ENCODE data around the gene TK1.

Gene TK1

GRCh38 chr17:78131172-78132083, 55.4 kb downstream of the TK1 start:
- TF ChIP-seq CTCF (IDR thresholded peaks at IDR 0.05) = no peak

- no peak for TF ChIP-seq CTCF (IDR thresholded peaks at IDR 0.05)
These were observed 56.3 kb downstream of the TK1 start, which contains the start of gene TMC8 for GRCh38 chr17:78130437-78131101. Gene TMC8, plus strand, starts transcription at chr17:78130771. Its CDS starts 818 bp downstream, at chr17:78131589.

- TF ChIP-seq CTCF (IDR thresholded peaks at IDR 0.05) = no peak
These were observed 56.8 kb downstream of the TK1 start for GRCh38 chr17:78130090-78130436.

GRCh38 chr17:78129351-78130089, 57.3 kb downstream of the TK1 start:
- no peak for TF ChIP-seq CTCF (IDR thresholded peaks at IDR 0.05)

- no peak for TF ChIP-seq CTCF (IDR thresholded peaks at IDR 0.05)
These were observed 58.1 kb downstream of the TK1 start, which contains the start of gene TMC6 for GRCh38 chr17:78128551-78129350. Gene TMC6, minus strand, starts transcription at chr17:78128755. Its CDS starts 1,923 bp downstream, at chr17:78126832.

GRCh38 chr17:78127888-78128550, 58.8 kb downstream of the TK1 start:
- TF ChIP-seq CTCF (IDR thresholded peaks at IDR 0.05) = no peak
